Daoy (cell line): Measurements from ENCODE around the gene IL1RL1. TPM values are rescaled to one million over a fixed set of nuclear protein-coding genes. Genes with fewer than 3 reads are reported as not detected.

Experiments
- DNase-seq: peaks from one replicate; pipeline ENCODE4 v3.0.0-alpha.2; 2015; ENCODE audit warnings: low read depth
- total RNA-seq: library from RNA; depleted of rRNA; stranded (reverse); fragments of >200 nt; shearing (Covaris generic); gene quantifications from 2 replicates; pipeline ENCODE4 v1.2.3, GENCODE V29; 2014

The IL1RL1 gene
- total RNA-seq, 1 experiment from 2014 or later: not detected

DNA sequence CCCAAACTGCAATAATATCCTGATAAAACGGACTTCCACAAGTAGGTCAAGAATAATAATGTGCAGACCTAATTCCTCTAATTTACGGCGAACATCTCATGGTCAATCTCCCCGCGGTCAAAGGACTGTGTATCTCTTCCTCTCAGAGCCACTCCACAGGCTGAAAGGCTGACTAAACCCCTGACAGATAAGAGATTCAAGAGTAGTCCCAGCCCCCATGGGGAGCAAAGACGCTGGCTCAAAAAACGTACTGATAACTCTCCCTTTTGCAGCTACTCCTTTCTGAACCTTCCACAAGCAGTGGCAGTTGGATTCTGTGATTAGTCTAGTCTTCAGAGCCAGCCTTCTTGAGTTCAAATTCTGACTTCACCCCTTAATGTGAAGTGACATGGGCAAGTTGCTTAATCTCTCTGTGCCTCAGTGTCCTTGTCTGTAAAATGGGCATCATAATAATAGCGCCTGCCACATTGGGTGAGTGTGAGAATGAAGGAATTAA is 24.6 kb downstream of the IL1RL1 start:
- no peak for DNase-seq

DNA sequence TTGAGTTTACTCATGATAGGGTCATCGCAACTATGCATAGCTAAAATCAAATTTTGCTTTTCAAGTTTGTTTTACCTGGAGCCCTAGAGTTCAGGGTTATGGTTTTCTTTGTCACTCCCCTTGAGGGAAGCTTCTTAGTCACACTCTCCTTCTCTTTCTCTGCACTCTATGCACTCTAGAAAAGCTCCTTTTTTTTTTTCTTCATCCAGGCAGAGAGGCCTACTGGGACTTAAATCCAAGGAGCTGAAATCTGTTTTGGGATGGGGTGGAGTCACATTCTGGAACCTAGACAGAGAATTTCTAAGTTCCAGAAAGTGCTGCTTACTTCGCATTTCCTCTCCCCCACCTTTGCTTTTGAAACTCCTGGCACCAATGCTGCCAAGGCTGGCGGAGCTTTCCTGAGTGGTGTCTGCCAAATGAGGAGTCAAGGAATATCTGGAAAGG is 25.2 kb downstream of the IL1RL1 start:
- no peak for DNase-seq

DNA sequence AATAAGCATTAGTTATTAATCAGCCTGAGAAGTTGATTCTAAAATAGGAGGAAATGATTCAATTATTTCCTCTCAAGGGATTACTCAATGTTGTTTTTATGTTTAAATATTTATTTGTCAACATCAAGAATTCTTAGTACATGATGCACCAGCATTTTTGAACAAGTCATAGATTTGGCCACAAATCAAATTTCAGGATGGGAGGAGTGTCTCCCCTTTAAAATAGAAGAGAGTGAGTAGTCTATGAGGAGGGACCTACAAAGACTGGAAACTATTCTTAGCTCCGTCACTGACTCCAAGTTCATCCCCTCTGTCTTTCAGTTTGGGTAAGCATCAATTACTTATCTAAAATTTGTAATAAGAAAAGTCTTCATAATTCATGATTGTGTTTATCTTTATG is 25.6 kb downstream of the IL1RL1 start:
- DNase-seq: no peak

DNA sequence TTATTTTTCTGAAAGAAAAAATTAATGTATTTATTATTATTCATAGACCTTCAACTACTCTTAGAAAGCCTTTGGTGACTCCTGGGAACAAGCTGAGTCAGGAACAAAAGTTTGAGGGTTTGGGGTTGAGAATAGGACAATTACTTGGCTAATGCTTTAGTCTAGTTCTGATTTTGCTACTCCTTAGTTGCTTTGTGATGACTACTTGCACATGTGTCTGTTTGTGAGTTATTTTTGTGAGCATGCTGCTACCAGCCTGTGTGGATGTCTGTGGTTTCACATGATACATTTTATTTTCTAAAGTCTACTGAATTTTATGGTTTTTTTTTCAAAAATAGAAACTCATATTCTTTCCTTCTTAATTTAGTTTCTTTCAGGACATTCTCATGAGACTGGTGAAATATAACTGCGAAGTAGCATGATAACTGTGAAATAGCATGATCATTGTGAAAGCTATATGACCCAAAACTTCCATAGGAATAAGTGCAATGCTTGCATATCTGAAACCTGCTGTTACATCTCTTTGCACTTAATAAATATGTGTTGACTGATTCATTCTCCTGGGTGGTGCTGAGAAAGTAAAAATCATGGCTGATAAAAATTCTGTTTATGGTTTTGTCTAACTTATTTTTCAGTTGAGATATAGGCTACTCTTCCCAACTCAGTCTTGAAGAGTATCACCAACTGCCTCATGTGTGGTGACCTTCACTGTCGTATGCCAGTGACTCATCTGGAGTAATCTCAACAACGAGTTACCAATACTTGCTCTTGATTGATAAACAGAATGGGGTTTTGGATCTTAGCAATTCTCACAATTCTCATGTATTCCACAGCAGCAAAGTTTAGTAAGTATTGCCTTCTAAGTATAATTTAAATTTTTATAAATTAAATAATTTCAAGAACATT is 26.4 kb downstream of the IL1RL1 start:
- DNase-seq: no peak

DNA sequence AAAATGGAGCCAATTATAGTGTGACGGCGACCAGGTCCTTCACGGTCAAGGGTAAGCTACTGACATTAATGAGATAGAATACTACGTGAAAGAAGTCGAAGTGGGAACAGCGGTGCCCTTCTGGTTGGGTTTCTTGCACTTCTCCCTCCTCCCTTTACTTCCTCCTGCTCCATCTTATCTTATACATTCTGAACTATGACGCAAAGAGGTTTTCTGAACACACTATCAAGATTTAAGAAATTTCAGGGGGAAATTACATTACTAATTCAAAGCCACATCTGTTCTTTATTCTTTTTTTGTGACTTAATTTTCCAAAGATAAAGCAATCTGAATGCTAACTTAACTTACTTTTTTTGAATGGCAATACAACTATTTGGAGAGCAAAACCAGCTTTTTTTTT is 29.4 kb downstream of the IL1RL1 start:
- DNase-seq: no peak

DNA sequence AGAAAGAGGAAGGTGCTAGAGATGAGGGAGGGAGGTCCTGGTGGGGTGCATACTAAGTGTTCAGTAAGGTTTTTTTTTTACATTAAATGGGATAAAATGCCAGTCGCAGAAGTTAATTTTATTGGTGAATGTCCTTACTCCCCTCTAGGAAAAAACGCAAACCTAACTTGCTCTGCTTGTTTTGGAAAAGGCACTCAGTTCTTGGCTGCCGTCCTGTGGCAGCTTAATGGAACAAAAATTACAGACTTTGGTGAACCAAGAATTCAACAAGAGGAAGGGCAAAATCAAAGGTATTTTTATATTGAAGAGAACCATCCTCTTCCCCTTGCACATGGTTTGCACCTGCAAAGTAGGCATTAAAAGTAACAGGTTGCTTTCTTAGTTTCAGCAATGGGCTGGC is 31.5 kb downstream of the IL1RL1 start:
- no peak for DNase-seq

DNA sequence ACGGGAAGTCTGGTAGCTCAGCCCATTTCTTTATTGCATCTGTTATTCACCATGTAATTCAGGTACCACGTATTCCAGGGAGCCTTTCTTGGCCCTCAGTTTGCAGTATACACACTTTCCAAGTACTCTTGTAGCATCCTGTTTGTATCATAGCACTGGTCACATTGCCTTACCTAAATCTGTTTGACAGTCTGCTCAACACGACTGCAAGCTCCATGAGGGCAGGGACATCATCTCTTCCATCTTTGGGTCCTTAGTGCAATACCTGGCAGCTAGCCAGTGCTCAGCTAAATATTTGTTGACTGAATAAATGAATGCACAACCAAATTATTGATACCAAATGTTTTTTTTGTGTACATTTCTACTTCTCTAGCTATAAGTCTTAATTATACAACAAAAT is 33.0 kb downstream of the IL1RL1 start:
- DNase-seq: no peak

DNA sequence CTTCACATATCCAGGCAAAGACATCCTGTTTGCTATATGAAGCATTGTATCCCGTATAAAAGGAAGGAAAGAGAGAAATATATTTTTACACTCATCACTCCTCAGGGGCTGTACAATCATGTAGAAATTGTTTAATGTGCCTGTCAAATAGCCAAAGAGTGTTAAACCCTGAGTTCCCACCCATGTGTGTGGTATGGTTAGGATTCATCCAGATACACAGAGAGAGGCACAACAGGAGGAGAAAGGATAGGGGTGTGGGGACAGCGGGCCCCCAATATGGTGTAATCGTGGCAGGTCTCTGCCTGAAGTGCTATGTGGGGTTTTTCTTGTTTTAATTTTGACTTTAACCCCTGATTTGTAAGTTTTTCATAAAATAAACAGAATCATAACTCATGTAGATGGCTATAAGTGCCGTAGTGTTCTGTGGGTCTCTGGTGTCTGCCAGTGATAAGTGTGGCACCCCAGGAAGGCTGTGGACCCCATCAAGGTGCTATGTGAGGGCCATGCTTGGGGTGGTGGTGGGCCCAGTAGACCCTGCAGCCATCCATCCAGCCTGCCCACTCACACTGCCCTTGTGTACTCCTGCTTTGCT is 34.1 kb downstream of the IL1RL1 start:
- DNase-seq: no peak

DNA sequence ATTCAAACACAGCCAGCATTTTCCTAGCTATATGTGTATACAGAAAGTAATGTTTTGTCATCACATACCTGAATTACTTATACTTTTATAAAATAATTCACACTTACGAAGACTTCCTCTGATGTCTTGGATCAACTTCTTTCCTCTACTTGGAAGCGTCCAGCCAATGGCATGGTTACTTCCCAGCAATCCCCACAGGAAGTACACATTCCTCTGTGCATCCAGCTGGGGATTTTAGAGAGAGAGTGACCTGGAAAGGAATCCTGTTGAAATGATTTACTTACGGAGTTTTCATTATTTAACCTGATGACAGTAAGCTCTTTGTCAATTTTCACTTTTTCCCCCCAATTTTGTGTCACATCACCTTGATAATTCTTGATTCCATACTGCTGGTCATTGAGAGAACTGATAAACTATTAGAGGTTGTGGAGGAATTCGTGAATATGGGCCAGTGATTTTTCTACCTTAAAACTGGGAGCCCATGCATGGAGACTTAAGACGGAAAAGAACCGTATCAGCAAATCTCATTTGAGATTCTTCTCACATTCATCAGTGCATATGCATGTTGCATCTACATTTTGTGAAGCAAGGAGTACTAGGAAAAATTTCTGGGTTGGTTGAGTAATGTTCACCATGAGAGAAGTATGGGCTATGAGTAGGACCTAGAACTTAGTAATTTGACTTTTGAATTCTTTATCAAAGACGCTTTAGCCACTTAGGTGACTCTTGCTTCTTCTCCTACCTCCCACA is 35.2 kb downstream of the IL1RL1 start:
- DNase-seq: no peak

DNA sequence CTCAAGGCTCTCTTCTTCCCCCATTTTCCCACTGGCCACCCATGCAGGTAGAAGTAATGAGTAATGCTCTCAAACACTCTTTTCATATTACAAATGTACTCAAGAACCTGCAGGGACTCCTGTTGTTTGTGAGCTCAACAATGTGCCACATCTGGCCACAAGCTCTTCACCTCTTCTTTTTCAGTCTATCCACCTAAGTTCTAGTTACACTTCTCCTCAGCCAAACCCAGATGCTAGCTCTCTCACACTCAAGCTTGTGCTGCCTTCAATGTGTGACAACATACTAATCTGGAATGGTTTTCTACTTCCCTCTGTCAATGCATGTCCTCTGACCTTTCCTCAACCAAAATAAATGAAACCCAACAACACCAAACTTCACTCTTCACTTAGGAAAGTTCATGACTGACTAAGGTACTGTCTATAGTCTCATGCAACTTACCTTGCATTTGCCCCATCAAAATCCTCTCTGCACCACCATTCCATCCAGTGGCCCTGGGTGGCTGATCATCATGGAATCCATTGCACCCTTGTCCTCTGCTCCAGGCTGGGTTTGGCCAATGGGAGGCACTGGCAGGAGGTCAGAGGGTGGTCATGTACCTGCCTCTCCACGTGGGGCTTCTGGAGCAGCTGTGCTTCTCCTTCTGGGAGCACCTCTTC is 38.9 kb downstream of the IL1RL1 start:
- DNase-seq: no peak

DNA sequence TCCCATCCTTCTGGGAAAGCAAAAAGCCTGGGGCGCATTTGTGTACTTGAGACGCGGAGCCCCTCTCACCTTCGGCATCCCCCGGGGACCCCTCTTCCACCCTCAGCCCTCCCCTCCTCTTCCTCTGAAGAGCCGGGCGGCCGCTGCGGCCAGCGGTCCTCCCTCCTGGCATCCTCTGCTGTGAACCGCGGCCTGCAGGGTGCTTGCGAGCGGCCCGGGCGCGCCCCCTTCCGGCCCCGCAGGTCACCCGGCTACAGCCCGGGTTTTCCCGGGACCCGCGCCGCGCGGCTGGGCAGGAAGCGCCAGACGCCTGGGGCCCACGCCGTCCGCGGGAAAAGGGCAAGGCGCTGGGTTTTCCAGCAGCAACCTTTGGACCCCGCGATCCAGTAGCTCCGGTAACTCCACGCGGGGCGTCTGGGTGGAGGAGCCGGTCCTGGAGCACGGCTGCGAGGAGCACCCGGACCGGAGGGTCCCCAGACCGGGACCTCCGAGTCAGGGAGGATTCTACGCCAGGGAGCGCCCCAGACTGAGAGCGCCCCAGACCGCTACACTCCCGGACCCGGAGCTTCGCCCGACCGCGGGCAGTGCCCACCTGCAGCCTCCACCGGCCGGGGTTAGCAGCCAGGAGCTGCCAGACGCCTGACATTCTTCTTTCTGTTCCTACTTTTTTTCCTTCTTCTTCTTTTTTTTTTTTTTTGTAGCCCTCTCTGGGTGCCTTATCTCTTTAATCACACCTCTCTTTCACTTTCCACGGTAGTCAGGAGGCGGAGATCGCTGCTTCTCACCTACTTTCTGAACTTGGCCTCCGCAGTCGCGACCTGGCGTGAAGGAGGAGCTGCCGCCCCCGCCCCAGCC is 44.4 kb downstream of the IL1RL1 start, which contains the start of gene IL18R1:
IL18R1 (plus strand) TSS at position 271 of the 855 bp plus-strand sequence. CDS start 6,865 bp downstream, outside the sequence.
- peak; percentile 83 for DNase-seq

DNA sequence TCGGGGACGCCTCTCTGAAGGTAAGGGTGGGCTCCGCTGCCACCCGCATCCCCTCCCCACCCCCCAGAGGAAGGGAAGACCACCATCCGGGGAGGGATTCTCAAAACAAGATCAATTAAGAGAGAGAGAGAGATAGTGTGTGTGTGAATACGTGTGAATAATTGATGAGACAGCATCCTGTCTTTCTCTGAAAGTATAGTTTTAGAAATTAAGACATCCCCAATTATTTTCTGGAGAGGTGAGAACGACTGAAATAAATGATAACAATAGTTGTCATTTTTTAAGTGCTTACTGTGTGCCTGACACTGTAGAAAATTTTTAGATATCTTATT is 45.0 kb downstream of the IL1RL1 start:
- DNase-seq: no peak

DNA sequence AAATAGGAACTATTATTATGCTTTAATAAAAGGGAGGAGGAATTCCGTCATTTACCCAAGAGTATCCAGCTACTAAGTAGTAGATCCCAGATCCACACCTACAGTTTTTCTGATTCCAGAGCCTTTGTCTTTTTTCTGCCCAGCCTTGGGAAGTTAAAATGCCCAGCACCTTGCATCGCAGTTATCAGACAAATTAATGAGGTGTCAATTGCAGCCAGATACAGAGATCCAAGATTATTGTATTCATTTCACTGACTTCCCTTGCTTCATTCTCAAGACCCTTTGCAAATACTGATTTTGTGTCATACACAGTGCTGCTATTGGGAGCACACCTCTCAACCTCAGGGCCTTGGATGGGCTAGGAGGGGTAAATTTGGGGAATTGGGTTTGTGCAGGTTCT is 45.4 kb downstream of the IL1RL1 start:
- DNase-seq: no peak

DNA sequence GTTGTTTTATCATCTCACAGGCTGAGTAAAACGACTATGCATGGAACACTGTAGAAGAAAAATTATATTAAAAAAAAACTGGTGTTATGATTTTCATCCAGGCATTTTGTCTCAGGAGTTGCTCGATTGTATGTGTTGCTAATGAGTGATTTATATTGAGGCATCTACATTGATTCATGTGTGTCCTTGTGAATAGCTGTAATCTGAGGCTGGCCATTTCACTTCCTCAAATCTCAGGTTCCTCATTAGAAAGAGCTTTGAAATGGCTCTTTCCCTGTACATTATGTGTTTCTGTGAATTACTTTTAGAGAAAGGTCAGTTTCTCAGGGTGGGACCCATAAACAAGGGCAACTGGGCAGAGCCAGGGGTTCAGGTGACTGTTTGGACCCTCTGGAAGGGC is 46.6 kb downstream of the IL1RL1 start:
- DNase-seq: no peak

DNA sequence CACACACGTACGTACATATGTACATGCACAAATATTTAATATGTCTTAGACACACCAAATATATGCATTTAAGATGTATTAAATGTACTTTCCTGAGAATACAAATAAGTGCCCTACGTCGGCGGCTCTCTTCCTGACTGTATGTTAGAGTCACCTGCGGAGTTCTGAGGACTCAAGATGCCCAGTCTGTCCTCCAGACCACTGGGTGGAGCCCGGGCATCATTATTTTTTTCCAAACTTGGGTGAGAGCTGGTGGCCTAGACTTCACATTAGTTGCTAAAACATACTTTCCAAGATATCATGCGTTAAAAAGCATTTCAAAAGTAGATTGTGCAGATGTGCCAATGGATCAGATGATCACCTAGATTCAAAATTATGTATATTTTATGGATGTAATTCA is 47.1 kb downstream of the IL1RL1 start:
- DNase-seq: no peak

DNA sequence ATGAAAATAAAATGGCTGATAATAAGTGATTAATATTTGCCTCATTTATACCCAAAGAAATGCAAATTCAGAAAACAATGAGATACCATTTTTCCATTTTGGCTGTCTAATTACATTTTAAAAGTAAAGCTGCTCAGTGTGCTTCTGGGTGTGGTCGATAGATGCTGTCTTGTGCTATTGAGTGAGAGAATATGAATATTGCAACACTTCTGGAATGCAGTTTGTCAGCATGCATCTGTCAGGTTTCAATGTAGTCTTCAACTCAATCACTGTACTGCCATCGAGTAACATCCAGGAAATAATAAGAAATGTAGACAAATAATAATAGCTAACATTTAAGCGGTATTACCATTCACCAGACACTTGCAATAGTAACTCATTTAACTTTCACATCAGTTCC is 48.2 kb downstream of the IL1RL1 start:
- DNase-seq: no peak

DNA sequence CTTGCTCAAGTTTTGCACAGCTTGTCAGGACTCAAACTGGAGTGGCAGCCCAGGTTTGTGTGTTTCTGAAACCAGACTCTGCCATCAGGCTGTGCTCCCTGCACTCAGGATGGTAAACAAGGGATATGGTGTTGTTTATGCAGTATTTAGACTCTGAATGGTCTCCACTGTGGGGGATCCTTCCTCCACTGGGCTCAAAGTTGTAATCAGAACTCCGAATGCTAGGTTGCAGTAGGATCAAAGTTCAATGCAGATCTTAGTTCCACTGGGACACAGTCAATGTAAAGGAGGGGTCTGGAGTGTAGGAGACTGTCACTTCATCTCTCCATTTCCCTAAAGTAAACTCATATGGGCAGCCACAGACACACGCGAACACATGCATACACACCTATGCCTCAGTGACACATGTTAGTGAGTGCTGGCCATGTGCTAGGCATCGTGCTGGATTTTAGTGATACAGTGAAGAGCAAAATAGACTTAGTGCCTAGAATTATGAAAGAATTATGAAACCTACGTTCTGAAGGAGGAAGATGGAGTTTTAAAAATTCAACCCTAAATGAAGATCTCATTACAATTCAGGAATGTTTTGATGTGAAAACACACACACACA is 50.4 kb downstream of the IL1RL1 start:
- DNase-seq: no peak

DNA sequence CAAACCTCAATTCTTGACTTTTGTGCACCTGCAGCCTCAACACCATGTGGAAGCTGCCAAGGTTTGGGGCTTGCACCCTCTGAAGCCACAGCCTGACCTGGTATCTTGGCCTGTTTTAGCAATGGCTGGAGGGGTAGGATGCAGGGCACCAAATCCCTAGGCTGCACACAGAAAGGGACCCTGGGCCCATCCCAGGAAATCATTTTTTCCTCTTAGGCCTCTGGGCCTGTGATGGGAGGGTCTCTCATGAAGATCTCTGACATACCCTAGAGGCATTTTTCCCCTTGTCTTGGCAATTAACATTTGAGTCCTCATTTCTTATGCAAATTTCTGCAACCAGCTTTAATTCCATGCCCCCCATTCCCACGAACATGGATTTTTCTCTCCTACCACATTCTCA is 54.4 kb downstream of the IL1RL1 start:
- DNase-seq: no peak

DNA sequence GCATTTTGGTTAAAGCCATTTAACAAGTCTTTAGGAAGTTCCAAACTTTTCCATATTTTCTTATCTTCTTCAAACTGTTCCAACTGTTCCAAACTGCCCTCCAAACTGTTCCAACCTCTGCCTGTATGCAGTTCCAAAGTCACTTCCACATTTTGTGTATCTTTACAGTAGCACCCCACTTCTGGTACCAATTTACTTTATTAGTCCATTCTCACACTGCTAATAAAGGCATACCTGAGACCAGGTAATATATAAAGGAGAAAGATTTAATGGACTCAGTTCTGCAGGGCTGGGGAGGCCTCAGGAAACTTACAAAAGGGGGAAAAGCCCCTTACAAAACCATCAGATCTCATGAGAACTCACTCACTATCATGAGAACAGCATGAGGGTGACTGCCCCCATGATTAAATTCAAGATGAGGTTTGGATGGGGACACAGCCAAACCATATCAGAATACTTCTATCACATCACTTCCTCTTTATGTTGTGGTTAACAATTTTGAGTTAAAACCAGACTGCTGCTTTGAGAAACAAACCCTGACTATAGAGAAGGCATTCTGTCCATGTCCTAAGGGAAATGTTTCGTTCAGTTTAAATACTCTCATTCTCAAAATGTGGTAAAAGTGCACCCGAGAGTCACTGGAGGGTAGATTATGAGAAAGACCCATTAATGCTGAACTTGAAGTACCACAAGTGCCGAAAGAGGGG is 55.2 kb downstream of the IL1RL1 start:
- no peak for DNase-seq
